ENCODE results near the gene GAS5. TPM values are rescaled to one million over a fixed set of nuclear protein-coding genes. Genes with fewer than 3 reads are reported as not detected.

The GAS5 gene
- 501 and 574 TPM in 2 replicates for total RNA-seq (ENCODE audit: low replicate concordance)
- long read RNA-seq, transcript GAS5-204 (3 exons, 1,060 nt), result minor isoform, 9 of 236 reads
- long read RNA-seq, transcript GAS5-221 (12 exons, 632 nt), result major isoform, 63 of 236 reads
- long read RNA-seq, partial matches to known transcripts, result 33 of 236 reads
- long read RNA-seq, other reads (novel, unspliced or antisense), result 123 of 236 reads

GRCh38 chr1:173867753-173868265 is at the start of gene GAS5:
Gene GAS5 (minus strand): TSS chr1:173867989.
- Mint-ChIP-seq H3K36me3 (peaks cover 47% of the 10 kb centered on the region), H3K4me3 (peak within 1 kb of the TSS; percentile 100), H3K27ac (peak within 1 kb of the TSS; percentile 99), H3K4me1 (ENCODE audit: unreplicated experiment) (peaks cover 26% of the 10 kb centered on the region), H3K27me3 (peaks cover 4% of the 10 kb centered on the region), H3K9me3 (no peaks in the 10 kb centered on the region)
- peak; percentile 97 for DNase-seq (ENCODE audit: extremely low spot score, unreplicated experiment)
- TF ChIP-seq CTCF (conservative IDR thresholded peaks at IDR 0.05), result no peak

- H3K27me3 Mint-ChIP-seq, result no peaks in the 10 kb centered on the region
- H3K9me3 Mint-ChIP-seq, result no peaks in the 10 kb centered on the region
- DNase-seq (ENCODE audit: extremely low spot score, unreplicated experiment), result no peak
- no peaks in the 10 kb centered on the region for H3K36me3 Mint-ChIP-seq
- H3K4me1 Mint-ChIP-seq (ENCODE audit: unreplicated experiment), result no peaks in the 10 kb centered on the region
- no peak for TF ChIP-seq CTCF (conservative IDR thresholded peaks at IDR 0.05)
- H3K4me3 Mint-ChIP-seq, result no peak within 1 kb of the TSS
- H3K27ac Mint-ChIP-seq, result no peak within 1 kb of the TSS
These were observed 49.4 kb upstream of the GAS5 start, which contains the start of gene SERPINC1 for GRCh38 chr1:173917149-173917548. Gene SERPINC1 (minus strand): TSS chr1:173917327. CDS start chr1:173917259, 68 bp downstream.

GRCh38 chr1:173916667-173917066 is 48.9 kb upstream of the GAS5 start:
- no peak for DNase-seq (ENCODE audit: extremely low spot score, unreplicated experiment)
- no peak overlapping the region for H3K4me3 Mint-ChIP-seq
- H3K27ac Mint-ChIP-seq, result no peak overlapping the region

GRCh38 chr1:173915596-173915995 is 47.8 kb upstream of the GAS5 start:
- Mint-ChIP-seq H3K36me3 (no peaks in the 10 kb centered on the region), H3K9me3 (no peaks in the 10 kb centered on the region), H3K27me3 (no peaks in the 10 kb centered on the region), H3K4me1 (ENCODE audit: unreplicated experiment) (no peaks in the 10 kb centered on the region), H3K27ac (no peak overlapping the region), H3K4me3 (no peak overlapping the region)
- no peak for TF ChIP-seq CTCF (conservative IDR thresholded peaks at IDR 0.05)
- no peak for DNase-seq (ENCODE audit: extremely low spot score, unreplicated experiment)

More at GRCh38 chr1:173916667-173917066, 48.9 kb upstream of the GAS5 start:
- no peak for TF ChIP-seq CTCF (conservative IDR thresholded peaks at IDR 0.05)
- Mint-ChIP-seq H3K27me3 (no peaks in the 10 kb centered on the region), H3K9me3 (no peaks in the 10 kb centered on the region), H3K36me3 (no peaks in the 10 kb centered on the region), H3K4me1 (ENCODE audit: unreplicated experiment) (no peaks in the 10 kb centered on the region)

- no peaks in the 10 kb centered on the region for H3K9me3 Mint-ChIP-seq
- peak; percentile 71 for TF ChIP-seq CTCF (conservative IDR thresholded peaks at IDR 0.05)
These were observed 46.6 kb upstream of the GAS5 start for GRCh38 chr1:173914366-173914871.

More at GRCh38 chr1:173914366-173914871, 46.6 kb upstream of the GAS5 start:
- no peaks in the 10 kb centered on the region for H3K36me3 Mint-ChIP-seq
- no peak overlapping the region for H3K27ac Mint-ChIP-seq
- no peaks in the 10 kb centered on the region for H3K4me1 Mint-ChIP-seq (ENCODE audit: unreplicated experiment)
- DNase-seq (ENCODE audit: extremely low spot score, unreplicated experiment), result no peak
- H3K27me3 Mint-ChIP-seq, result no peaks in the 10 kb centered on the region
- H3K4me3 Mint-ChIP-seq, result no peak overlapping the region
